Measurements from ENCODE around the gene RABIF.
A peak's percentile ranks its signal among the peaks of the same experiment; 100 is the strongest.
"Not testable (repeated sequence)": the region's sequence is repeated elsewhere in the genome, so short reads cannot be mapped to it uniquely, and the experiment has no call there.

The RABIF gene

DNA sequence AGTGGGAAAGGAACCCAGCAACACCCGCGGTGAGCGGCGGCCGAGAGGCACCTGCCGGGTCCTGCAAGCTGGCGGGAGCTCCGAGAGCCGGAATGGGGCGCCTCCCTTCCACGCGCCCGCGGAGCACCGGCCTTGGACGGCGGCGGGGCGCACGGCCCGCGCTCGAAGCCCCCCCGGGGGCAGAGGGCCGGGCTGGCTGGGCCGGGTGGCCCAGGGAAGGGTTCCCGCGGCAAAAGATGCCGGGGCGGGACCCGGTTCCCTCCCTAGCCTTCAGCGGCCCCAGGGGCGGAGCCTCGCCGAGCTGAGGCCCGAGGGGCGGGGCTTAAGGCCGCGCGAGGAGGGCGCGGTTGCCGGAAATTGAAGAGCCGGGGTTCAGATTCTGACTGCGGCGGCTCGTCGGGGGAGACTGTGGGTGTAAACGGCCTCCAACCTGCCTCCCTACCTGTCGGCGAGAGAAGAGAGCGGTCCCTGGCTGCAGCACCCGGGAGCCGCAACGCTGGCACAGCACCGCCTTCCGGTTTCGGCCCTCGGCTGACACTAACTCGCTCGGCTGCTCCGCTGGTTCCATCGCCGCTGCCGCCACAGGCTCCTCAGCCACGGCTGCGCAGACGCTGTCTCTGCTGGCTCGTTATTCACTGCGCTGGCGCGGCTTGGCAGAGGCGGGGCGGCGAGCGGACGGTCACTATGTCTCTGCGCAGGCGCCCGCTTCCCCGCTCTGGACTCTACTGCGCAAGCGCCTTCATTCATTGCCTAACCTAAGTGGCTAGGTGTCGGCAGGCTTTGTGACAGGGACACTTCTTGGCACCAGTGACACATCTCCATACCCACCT lies at the start of gene RABIF:
Gene RABIF (minus strand): TSS at position 619 of the 830 bp plus-strand sequence. CDS start 51 bp downstream, at position 568.
- no peak for TF ChIP-seq ZNF565 (CRISPR knock-in tag; conservative IDR thresholded peaks at IDR 0.05; ENCODE audit: low read depth)
- TF ChIP-seq GLIS3 (CRISPR knock-in tag; IDR thresholded peaks at IDR 0.05), result no peak
- no peak for TF ChIP-seq PPARA (CRISPR knock-in tag; IDR thresholded peaks at IDR 0.05; ENCODE audit: borderline replicate concordance)
- no peak for TF ChIP-seq ZC3H10 (CRISPR knock-in tag; IDR thresholded peaks at IDR 0.05)
- TF ChIP-seq, protein P1, sequence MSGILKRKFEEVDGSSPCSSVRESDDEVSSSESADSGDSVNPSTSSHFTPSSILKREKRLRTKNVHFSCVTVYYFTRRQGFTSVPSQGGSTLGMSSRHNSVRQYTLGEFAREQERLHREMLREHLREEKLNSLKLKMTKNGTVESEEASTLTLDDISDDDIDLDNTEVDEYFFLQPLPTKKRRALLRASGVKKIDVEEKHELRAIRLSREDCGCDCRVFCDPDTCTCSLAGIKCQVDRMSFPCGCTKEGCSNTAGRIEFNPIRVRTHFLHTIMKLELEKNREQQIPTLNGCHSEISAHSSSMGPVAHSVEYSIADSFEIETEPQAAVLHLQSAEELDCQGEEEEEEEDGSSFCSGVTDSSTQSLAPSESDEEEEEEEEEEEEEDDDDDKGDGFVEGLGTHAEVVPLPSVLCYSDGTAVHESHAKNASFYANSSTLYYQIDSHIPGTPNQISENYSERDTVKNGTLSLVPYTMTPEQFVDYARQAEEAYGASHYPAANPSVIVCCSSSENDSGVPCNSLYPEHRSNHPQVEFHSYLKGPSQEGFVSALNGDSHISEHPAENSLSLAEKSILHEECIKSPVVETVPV (CRISPR knock-in tag; IDR thresholded peaks at IDR 0.05), result no peak
- TF ChIP-seq, protein P2, sequence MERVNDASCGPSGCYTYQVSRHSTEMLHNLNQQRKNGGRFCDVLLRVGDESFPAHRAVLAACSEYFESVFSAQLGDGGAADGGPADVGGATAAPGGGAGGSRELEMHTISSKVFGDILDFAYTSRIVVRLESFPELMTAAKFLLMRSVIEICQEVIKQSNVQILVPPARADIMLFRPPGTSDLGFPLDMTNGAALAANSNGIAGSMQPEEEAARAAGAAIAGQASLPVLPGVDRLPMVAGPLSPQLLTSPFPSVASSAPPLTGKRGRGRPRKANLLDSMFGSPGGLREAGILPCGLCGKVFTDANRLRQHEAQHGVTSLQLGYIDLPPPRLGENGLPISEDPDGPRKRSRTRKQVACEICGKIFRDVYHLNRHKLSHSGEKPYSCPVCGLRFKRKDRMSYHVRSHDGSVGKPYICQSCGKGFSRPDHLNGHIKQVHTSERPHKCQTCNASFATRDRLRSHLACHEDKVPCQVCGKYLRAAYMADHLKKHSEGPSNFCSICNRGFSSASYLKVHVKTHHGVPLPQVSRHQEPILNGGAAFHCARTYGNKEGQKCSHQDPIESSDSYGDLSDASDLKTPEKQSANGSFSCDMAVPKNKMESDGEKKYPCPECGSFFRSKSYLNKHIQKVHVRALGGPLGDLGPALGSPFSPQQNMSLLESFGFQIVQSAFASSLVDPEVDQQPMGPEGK (CRISPR knock-in tag; IDR thresholded peaks at IDR 0.05; ENCODE audit: borderline replicate concordance), result no peak
- TF ChIP-seq BACH2 (CRISPR knock-in tag; IDR thresholded peaks at IDR 0.05; ENCODE audit: borderline replicate concordance), result no peak
- TF ChIP-seq RARB (CRISPR knock-in tag; IDR thresholded peaks at IDR 0.05), result no peak
- TF ChIP-seq, protein P3, sequence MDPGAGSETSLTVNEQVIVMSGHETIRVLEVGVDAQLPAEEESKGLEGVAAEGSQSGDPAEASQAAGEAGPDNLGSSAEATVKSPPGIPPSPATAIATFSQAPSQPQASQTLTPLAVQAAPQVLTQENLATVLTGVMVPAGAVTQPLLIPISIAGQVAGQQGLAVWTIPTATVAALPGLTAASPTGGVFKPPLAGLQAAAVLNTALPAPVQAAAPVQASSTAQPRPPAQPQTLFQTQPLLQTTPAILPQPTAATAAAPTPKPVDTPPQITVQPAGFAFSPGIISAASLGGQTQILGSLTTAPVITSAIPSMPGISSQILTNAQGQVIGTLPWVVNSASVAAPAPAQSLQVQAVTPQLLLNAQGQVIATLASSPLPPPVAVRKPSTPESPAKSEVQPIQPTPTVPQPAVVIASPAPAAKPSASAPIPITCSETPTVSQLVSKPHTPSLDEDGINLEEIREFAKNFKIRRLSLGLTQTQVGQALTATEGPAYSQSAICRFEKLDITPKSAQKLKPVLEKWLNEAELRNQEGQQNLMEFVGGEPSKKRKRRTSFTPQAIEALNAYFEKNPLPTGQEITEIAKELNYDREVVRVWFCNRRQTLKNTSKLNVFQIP (CRISPR knock-in tag; IDR thresholded peaks at IDR 0.05; ENCODE audit: borderline replicate concordance, low read depth), result no peak
- no peak for TF ChIP-seq TOX (CRISPR knock-in tag; IDR thresholded peaks at IDR 0.05; ENCODE audit: borderline replicate concordance)
- no peak for TF ChIP-seq ISL1 (CRISPR knock-in tag; IDR thresholded peaks at IDR 0.05)
- peak; percentile 97 for ATAC-seq

DNA sequence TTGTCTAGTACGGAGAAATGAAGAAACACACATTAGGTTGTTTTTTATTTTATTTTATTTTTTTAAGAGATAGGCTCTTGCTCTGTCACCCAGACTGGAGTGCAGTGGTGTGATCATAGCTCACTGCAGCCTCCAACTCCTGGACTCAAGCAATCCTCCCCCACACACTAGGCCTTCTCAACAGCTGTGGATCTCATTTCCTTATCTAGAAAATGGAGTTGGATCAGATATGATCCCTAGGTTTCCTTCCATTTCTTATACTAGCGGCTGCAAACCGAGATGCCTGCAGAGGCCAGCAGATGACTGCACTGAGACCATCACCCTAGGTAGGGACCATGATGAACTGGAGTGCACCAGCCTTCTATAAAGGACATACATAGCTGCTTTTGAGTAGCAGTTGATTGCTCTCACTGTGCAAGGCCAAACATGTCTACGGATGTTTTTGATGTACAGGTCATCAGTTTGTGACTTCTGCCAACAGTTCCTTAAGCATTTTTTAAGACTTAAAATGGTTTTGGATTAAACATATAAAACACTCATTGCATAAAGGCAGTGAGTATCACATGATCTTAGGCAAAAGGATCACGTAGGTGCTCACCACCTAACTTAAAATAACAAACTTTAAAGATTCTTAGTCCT lies 49.5 kb upstream of the RABIF start:
- TF ChIP-seq, protein P2 (CRISPR knock-in tag; IDR thresholded peaks at IDR 0.05; ENCODE audit: borderline replicate concordance), result no peak
- TF ChIP-seq ZNF8 (CRISPR knock-in tag; IDR thresholded peaks at IDR 0.05), result no peak
- TF ChIP-seq SNAI2 (CRISPR knock-in tag; IDR thresholded peaks at IDR 0.05), result no peak
- TF ChIP-seq GLIS3 (CRISPR knock-in tag; IDR thresholded peaks at IDR 0.05), result no peak
- TF ChIP-seq, protein P3 (CRISPR knock-in tag; IDR thresholded peaks at IDR 0.05; ENCODE audit: borderline replicate concordance, low read depth), result no peak
- TF ChIP-seq TOX (CRISPR knock-in tag; IDR thresholded peaks at IDR 0.05; ENCODE audit: borderline replicate concordance), result no peak
- TF ChIP-seq CSDC2 (CRISPR knock-in tag; IDR thresholded peaks at IDR 0.05), result no peak
- no peak for TF ChIP-seq ARNTL (CRISPR knock-in tag; IDR thresholded peaks at IDR 0.05; ENCODE audit: borderline replicate concordance, low read depth)
- TF ChIP-seq ZFP30 (CRISPR knock-in tag; IDR thresholded peaks at IDR 0.05), result no peak
- TF ChIP-seq, protein P1 (CRISPR knock-in tag; IDR thresholded peaks at IDR 0.05), result no peak
- TF ChIP-seq TCF4 (CRISPR knock-in tag; IDR thresholded peaks at IDR 0.05; ENCODE audit: borderline replicate concordance), result no peak
- TF ChIP-seq ISL1 (CRISPR knock-in tag; IDR thresholded peaks at IDR 0.05), result no peak
- TF ChIP-seq ESRRG (CRISPR knock-in tag; IDR thresholded peaks at IDR 0.05), result no peak
- no peak for TF ChIP-seq BACH2 (CRISPR knock-in tag; IDR thresholded peaks at IDR 0.05; ENCODE audit: borderline replicate concordance)
- TF ChIP-seq, protein P4, sequence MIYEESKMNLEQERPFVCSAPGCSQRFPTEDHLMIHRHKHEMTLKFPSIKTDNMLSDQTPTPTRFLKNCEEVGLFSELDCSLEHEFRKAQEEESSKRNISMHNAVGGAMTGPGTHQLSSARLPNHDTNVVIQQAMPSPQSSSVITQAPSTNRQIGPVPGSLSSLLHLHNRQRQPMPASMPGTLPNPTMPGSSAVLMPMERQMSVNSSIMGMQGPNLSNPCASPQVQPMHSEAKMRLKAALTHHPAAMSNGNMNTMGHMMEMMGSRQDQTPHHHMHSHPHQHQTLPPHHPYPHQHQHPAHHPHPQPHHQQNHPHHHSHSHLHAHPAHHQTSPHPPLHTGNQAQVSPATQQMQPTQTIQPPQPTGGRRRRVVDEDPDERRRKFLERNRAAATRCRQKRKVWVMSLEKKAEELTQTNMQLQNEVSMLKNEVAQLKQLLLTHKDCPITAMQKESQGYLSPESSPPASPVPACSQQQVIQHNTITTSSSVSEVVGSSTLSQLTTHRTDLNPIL (CRISPR knock-in tag; IDR thresholded peaks at IDR 0.05; ENCODE audit: low read depth), result no peak
- TF ChIP-seq OSR1 (CRISPR knock-in tag; IDR thresholded peaks at IDR 0.05), result no peak
- no peak for TF ChIP-seq PPARA (CRISPR knock-in tag; IDR thresholded peaks at IDR 0.05; ENCODE audit: borderline replicate concordance)
- peak; percentile 44; the same call in 2 of the 3 replicates for ATAC-seq

DNA sequence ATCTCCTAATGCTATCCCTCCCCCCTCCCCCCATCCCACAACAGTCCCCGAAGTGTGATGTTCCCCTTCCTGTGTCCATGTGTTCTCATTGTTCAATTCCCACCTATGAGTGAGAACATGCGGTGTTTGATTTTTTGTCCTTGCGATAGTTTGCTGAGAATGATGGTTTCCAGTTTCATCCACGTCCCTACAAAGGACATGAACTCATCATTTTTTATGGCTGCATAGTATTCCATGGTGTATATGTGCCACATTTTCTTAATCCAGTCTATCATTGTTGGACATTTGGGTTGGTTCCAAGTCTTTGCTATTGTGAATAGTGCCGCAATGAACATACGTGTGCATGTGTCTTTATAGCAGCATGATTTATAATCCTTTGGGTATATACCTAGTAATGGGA lies 47.5 kb upstream of the RABIF start:
- ATAC-seq, result not testable (repeated sequence)
